Fibroblast of skin of left quadriceps (primary cell): ENCODE results near the gene CACNB2.

Experiments used
- DNase-seq, 2 experiments: peaks; one replicate each; pipeline ENCODE4 v3.0.0-alpha.2; 2013; ENCODE audit warnings: low read depth in 2 of 2

CACNB2 gene

DNA sequence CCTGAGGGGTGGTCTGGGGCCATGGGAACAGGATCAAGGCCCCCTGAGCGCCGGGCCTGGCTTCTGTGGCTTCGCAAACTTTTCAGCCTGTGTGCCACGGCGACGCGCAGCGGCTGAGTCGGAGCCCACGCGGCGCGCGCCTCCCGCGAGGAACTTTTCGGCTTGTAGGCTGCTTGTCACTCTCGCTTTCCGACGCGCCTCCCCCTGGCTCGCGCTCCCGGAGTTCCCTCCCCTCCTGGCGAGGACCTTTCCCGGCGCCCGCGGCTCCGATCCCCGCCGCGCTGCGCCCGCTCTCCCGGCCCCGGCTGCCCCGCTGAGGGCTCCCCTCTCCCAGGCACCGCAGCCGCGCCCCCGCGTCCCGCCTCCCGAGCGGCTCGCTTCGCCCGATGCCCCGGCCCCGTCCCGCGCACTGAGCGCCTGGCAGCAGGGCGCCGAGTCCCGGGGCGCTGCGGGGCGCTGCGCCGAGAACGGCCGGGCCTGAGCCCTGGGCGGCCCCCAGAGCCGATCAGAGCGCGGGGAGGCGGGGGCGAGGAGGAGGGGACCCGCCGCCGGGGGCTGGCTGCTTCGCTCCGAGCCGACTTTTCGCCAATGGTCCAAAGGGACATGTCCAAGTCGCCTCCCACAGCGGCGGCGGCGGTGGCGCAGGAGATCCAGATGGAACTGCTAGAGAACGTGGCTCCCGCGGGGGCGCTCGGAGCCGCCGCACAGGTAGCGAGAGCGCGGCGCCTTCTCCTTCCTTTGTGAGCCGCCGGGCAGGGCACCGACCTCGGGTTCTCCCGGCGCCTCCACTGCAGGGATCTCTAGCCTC is at the start of gene CACNB2:
Gene CACNB2 (plus strand): TSS at position 276 of the 808 bp plus-strand sequence.
- DNase-seq: no peak

DNA sequence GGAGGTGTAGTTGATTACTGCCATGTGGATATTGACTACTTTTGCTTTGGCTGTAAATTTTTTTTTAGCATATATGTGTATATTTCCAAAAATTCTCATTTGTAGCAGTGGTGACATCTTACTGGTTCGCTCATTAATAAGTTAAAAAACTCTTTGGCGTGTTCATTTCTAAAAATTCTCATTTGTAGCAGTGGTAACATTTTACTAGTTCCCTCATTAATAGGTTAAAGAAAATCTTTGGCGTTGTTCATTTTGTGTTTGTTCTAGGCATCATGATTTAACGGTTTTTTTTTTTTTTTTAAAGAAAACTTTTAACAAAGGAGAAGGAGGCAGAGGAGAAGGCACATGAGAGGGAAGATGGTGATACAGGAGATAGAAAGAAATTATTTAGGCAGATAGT is 45.9 kb upstream of the CACNB2 start:
- DNase-seq: no peak

DNA sequence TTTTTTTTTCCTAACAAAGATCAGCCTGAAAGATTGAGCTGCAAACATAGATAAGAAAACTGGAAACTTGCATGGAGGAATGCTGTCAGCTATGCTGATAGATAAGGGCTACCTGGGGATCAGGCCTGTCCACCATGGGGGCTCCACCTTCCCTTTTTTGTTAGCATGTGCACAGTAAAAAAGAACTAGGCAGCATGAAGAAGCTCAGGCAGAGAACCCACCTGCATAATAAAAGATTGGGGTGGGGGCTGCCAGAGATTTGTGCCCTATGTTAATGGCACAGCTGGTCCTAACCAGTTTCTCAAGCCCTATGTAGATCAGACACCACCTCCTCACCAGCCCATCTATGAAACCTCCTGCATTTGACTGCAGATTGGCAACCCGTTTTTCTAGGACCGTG is 45.4 kb upstream of the CACNB2 start:
- no peak for DNase-seq

DNA sequence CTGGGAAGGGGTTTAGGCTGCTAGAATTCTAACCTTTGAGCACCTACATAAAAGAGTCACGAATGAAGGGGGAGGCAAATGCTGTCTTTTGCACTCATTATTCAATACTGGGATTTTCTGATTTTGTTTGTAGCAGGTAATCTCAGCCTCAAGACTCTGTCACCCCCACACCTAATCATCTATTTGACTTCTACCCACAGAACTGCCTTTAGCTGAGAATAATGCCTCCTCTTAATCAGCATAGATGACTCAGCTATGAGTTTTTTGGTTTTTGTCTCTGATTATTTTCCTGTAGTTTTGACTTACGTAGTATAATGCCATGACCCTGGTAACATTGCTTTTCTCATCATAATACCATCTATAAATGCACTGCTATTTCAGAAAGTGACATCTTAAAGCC is 42.7 kb upstream of the CACNB2 start:
- DNase-seq: no peak

DNA sequence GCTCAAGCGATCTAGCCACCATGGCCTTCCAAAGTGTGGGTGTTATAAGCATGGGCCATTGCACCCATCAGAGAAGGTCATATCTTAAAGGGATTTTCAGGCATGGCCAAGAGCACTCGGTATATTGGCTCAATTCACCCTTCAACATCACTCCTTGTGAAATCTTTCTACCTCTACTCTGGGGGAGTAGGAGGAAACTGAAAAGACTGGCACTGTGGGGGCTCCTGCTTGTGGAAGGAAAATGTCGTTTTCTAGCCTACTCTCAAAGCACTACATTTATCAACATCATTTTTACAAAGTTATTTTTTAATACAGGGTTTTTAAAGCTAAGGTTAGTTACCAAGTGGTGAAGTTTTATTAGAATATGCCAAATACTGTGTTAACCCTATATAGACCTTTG is 42.0 kb upstream of the CACNB2 start:
- DNase-seq: no peak

DNA sequence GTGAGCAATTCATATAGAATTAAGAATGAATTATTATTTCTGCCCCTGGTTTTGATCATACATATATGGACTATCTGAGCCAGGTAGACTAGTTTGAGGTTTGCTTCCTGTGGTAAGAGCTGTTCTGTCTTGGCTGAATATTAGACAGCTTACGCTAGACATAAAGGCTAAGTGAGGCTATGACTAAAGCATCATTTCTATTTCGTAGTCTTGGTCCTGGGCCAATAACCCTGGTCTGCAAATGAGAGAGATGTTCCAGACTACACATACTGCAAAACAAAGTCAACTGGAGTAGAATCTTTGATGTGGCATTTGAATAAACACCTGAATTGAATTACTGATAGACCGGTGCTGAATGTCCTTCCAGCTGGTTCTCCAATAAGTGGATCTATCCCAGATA is 40.8 kb upstream of the CACNB2 start:
- no peak for DNase-seq

DNA sequence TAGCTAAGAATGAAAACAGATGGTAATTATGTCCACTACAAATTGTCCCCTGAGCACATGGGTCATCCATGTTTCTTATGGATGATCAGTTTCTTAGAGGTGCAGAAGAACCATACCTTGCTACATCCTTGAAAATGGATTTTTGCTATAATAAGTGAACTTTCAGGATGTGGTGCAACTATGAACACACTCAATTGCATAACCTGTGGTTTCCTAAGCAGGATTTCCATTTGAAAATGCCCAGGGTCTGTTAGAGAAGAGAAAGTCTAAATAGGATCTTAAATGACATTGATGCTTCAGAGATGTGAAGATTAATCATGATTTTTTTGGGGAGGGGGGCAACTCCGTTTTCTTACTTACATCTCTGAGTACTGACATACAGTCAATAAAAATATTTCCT is 39.6 kb upstream of the CACNB2 start:
- no peak for DNase-seq

DNA sequence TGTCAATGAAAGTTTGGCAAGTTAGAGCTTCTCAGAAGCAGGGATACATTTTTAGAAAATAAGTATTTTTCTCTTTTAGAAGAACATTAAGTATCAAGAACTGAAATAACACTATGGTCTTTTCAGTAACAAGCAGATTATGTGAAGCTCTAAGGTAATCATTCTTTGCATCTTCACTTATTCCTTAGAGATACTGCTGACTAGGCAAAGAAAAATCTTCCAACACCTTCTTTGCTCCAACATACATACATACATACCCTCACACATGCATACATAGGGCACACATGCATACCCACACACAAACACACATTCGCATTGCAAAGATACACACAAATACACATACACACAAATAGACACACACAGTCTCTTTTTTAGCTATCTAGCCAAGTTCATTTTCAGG is 37.8 kb upstream of the CACNB2 start:
- no peak for DNase-seq

DNA sequence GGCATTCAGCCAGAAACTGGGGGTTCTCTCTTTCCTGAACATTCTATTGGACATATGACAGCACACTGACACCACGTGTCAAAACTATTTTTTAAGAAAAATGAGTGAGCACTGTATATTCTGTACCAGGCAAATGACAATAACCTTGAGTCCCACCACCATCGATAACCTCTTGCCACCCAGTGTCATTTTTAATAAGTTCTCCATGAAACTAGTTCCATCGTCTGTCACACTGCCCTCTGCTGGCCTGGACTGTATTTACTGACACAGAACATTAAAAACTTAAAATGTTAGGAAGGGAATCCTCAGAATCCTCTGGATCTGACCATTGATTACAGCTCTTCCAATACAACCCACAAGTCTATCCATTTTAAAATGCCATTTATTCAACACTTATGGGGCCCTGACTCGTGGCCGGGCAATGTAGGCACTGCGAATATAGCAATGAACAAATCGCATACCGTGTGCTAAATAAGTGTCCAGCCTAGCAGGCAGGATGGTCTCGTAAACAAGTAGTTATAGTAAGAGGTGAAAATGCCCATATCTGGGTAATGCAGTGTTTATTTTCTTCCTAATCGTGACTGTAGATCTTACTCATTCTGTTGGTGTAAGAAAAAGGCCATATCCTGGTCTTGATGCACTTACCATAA is 35.9 kb upstream of the CACNB2 start:
- DNase-seq: peak; percentile 6 to 11

DNA sequence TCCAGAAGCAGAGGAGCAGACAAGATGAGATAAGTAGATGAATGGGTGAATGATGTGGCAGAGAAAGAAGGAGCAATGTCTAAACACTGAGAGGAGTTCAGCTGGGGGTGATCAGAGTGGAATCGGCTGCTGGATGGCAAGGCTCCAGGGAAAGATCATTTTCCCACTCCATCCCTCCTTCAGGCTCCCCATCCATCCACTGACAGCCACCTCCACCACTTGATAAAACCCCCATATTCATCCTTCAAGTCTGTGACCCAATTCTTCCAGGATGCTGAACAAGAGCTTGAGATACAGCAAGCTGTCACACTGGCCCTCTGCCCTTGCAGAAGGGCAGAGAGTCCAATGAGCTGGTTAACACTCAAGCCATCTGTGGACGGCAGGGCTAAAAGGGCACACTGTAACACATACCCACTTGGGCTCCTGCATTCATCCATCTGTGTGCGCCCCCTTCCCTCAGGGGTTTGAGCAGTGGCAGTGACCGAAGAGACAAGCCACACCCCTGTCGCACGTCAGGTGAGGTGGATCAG is 30.8 kb upstream of the CACNB2 start:
- no peak for DNase-seq

DNA sequence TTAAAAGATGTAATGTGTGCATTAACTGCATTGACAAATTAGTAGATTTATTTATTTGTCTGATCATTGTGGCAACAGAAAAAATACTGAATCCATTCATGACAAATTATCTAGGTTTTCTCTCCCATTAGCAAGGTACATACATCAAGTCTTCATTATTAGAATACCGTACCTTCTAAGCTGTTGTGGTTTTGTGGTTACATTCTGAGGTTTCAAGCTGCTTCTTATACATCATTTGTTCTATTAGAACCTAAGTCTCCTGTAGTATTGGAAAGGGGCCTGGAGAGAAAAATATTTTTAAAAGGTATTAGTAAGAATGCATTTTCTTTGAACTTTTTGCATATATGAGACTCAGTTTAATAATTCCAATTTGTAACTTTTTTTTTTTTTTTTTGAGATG is 26.3 kb upstream of the CACNB2 start:
- no peak for DNase-seq

DNA sequence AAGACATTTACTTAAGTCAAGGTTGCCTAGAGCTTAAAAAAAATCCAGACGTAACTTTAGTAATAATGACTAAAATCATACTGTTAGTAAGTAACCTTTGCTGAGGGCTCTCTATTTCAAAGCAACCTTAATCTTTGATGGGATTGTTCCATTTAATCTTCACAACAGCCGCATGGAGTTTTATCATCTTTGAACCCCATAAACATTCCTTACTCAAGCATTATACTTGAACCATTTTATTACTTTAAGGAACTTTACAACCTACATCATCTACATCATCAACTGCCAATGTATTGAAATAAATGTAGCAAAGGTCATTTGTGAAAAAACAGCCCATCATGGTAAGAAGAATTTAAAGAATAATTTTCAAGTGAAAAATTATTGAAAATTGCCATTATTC is 22.9 kb upstream of the CACNB2 start:
- DNase-seq: no peak

DNA sequence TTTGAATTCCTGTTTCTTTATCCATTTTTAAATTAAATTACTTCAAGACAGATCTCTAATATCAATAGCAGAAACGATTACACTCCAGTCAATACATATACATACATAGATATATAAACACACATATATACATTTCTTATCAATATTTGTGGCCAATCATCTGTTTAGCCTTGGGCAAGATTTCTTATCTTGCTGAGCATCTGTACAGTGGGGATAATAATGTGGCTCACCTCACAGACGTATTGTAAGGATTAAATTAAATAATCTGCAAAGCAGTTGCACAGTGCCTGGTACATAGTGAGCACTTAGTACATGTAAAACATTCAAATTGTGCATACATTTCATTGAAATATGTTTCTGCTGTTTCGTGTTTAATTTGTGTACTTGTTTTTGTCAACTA is 17.5 kb upstream of the CACNB2 start:
- no peak for DNase-seq

DNA sequence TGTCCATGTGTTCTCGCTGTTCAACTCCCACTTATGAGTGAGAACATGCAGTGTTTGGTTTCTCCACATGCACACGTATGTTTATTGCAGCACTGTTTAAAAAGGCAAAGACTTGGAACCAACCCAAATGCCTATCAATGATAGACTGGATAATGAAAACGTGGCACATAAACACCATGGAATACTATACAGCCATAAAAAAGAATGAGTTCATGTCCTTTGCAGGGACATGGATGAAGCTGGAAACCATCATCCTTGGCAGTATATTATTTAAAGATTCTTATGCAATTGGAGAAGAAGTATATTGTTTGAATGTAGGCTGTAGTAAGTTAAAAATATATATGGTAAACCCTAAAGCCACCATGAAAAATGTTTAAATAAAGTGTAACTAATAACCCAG is 7.2 kb upstream of the CACNB2 start:
- DNase-seq: no peak

DNA sequence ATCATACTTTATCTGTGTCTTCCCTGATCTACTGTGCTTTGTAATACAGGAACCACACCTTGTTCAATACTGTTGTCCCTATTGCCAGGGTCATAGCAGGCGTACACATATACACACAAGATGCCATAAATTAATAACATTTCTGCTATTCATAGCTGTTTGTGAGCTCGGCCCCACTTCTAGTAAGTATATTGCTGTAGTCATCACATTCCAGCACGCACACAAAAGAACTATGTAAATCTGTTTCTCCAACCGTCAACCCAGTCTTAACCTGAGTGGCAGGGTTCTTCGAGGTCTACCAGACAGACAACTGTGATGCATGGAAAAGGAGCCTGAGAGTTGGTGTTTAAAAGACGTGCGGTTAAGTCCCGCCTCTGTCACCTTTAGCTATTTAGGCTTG is 5.7 kb upstream of the CACNB2 start:
- no peak for DNase-seq

DNA sequence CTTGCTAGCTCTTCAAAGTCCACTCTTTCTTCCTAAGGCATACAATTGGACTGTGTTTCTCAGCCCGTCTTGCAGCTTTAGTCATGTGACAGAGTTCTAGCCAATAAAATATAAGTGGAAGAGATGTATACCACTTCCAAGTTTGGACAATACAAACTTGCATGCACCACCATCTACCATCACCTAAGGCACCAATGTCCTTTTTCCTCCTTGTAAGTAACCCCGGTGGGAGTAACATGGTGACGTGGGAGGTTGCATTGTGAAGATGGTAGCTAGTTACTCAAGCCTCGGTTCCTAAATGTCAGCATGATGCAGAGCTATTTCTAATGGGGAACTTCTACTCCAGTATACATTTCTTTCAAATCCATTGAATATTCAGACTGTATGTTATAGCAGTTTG is 5.3 kb upstream of the CACNB2 start:
- no peak for DNase-seq

DNA sequence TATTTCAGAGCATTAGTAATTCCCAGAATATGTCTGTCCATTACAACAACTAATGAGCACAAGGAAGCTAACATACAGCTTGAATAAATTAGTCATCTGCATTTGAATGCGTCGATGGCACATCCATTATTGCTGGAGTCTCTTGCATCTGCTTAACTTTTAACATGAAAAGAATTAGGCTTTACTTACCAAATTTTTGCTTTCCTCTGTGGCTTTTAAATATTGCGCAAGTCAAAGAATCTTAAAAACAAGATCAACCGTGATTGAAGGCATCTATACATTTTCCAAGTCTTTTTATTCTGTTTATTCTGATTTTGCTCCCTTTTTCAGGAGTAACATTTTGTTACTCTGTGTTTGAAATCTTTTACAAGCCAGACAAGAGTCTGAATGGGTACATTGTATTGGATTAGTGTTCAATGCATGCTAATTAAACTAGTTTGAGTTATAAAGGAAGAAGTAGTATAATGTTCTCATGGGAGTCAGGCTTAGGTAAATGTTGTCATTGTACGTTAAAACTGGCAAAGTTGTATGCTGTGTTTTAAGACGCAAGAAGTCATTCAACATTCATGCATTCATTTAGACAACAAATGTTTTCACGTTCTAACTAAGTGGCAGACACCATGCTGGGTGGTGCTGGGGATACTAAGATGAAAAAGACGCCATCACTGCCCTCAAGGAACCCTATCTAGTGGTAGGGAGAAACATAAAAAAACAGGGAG is 4.0 kb upstream of the CACNB2 start:
- DNase-seq: peak; percentile 57 to 61

DNA sequence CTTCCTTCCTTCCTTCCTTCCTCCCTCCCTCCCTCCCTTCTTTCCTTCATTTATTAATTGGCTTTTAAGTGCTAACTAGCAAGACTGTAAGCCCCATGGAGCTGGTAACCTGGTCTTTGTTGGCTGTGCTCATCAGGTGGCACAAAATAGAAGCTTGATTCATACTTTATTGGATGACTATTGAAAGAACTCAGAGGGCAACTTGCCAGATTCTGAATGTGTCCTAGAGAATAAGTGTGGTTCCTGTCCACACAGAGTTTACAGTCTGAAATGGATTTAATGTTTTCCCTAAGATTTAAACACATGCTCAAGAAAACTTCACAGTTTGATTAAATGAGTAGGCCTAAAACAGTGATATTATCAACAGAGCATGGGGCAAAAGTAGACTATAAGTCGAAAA is 3.1 kb upstream of the CACNB2 start:
- no peak for DNase-seq

DNA sequence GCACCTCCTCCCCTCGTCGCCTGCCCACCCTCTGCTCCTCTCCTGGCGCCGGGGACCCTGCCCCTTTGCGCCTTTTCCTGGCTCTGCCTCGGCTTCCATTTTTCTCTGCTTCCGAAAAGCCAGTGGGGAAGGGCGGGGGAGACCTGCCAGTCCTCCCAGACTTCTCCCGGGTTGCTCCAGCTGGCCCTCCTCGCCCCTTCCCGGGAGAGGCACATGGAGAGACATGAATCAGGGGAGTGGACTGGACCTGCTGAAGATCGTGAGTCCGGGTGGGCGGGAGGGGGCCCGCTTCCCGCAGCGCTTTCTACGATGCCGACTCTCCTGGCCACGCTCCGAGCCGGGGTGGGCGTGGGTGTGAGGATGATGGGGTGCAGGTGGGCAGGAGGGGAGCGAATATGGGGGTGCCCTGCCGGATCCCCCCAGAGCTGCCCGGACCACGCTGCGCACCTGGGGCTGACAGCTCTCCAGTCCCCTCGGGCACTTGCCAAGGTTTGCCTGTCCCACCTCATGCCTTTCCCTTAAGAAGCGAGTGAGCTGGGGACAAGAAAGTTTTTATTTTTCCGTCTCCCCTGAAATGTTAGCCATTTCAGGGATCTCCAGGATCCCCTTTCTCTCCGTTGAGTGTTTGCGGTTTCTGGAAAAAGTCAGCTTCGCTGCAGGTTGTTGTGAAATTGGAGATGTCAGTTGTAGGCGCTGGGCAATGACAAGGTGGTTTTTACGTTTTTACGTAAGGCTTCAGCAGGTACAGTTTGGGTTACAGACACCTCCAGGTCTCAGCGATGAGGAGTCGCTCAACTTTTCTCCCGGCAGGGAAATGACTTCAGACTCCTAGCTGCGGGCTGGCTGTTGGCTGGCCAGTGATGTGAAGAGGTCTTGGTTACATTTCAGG is 977 bp downstream of the CACNB2 start:
- no peak for DNase-seq

DNA sequence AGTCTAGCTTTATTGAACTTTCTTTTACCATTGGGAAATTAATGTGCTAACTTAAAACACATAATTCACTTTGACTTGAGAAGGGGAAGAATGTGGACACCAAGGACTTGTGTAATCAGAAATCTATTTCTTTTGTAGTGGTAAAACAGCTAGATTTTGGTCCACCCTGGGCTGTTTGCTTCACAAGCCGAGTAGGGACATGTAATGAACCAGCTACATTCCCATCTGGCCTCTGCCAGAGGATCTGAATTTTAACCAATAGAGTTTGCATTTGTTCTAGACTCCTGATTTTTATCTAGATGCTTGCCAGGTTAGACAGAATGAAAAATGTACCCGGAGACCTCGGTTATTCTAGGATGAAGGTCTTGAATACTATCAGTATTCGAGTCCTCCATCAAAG is 1.9 kb downstream of the CACNB2 start:
- no peak for DNase-seq

DNA sequence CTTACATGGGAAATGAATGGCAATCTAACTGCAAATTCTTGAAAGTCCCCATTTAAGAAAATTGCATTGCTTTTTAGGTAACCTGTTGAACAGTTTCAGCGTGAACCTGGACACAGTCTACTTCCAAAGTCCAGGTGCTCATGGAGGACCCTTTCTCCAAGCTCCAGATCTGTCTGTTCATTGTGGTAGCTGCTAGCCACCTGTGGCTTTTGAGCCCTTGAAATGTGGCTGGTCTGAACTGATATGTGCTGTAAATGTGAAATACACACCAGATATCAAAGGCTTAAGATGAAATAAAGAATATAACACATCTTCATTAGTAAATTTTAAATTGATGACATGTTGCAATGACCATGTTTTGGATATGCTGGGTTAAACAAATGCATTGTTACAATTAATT is 4.2 kb downstream of the CACNB2 start:
- no peak for DNase-seq

DNA sequence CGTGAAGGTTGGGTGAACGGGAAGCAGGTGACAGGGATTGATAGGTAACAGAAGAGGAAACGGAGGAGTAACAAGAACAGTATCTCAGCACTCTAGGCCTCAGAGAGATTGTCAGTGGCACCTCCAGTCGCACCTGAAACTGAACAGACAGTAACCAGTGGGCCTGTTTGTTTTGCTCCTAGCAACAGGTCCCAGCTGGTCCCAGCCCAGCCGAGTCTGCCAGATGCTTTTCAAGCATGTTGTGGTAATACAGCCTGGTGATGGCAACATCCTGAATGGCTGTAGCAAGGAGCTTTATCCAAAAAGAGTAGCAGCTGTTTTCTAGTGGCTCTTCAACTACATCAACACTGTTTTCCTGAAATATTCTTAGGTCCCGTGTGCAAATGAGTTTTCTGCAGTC is 4.7 kb downstream of the CACNB2 start:
- no peak for DNase-seq
